Breast epithelium (tissue), 3 donors: ENCODE data around the gene FGF9.

Source experiments
- CTCF ChIP-seq, 3 donors: fragments of 450-650 bp; IDR thresholded peaks; one replicate each; pipeline ENCODE4 v1.5.1; 2016 to 2017; ENCODE audit warnings: antibody characterized with exemption in 3 of 3, mild to moderate bottlenecking in 3 of 3, moderate library complexity in 3 of 3
- POLR2A ChIP-seq: fragments of 450-650 bp; IDR thresholded peaks from one replicate; pipeline ENCODE4 v1.6.1; 2016; ENCODE audit warnings: antibody characterized with exemption, mild to moderate bottlenecking, moderate library complexity
- POLR2AphosphoS5 ChIP-seq, 3 donors: sonication (generic); formaldehyde crosslinking; IDR thresholded peaks; one replicate each; pipeline ENCODE4 v1.6.1; 2017; ENCODE audit warnings: antibody characterized with exemption in 3 of 3

- no peak for TF ChIP-seq CTCF (IDR thresholded peaks at IDR 0.05)
- TF ChIP-seq POLR2A, result no peak
- no peak for TF ChIP-seq POLR2AphosphoS5 (IDR thresholded peaks at IDR 0.05)
Measured at GRCh38 chr13:21686751-21687391, 16.0 kb downstream of the FGF9 start.
